Measurements from ENCODE around the gene CEP85L.

DNA sequence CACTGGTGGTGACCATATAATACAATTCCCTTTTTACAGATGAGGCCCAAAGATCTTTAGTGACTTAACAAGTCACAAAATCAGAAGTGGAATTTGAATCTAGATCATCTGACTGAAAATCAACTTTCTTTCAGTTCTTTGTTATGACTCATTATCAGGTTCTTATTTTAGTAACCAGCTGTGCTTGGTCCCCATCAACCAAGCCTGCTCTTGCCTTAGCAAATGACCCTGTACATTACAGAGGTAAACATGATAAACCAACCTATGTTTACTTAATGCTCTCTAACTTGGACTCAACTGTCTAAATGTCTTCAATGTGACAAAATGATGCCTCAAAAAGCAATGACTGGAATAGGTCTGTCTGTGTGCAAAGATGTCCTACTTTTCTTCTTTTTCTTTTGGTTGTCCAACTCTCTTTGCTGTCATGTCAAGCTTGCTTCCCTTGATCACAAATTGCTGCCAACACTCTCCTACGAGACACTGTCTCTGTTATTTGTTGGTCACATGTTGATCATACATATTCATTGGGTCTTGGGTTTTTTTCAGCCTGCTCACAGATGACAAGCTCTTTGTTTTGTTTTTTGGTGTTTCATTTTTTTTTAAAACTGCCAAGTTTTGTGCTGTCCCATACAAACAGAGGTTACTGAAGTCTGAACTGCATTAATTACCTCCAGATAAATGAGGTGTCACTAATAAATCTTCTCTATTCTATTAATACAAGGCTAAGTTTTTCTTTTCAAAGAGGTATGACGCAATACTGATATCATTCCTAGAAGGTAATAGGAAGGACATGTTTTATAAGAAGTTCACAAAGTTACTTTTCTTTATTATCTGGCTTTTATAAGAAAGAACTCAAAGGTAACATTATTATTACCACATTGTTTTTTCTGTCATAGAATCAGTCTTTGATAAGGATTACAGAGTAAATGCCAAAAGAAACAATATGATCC lies 165.5 kb downstream of the CEP85L start:
- TF ChIP-seq YY1 (IDR thresholded peaks at IDR 0.05; ENCODE audit: extremely low read depth, insufficient replicate concordance, low read depth, low read length): no peak
- TF ChIP-seq, protein P1, sequence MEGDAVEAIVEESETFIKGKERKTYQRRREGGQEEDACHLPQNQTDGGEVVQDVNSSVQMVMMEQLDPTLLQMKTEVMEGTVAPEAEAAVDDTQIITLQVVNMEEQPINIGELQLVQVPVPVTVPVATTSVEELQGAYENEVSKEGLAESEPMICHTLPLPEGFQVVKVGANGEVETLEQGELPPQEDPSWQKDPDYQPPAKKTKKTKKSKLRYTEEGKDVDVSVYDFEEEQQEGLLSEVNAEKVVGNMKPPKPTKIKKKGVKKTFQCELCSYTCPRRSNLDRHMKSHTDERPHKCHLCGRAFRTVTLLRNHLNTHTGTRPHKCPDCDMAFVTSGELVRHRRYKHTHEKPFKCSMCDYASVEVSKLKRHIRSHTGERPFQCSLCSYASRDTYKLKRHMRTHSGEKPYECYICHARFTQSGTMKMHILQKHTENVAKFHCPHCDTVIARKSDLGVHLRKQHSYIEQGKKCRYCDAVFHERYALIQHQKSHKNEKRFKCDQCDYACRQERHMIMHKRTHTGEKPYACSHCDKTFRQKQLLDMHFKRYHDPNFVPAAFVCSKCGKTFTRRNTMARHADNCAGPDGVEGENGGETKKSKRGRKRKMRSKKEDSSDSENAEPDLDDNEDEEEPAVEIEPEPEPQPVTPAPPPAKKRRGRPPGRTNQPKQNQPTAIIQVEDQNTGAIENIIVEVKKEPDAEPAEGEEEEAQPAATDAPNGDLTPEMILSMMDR (IDR thresholded peaks at IDR 0.05 in 2 of 3, conservative IDR thresholded peaks at IDR 0.05 in 1 of 3; ENCODE audit: borderline replicate concordance in 1 of 3, insufficient read depth in 1 of 3, low read depth in 2 of 3, low read length in 2 of 3): no peak
- TF ChIP-seq CEBPB (IDR thresholded peaks at IDR 0.05; ENCODE audit: low read depth): no peak
- no peak for TF ChIP-seq ZFX (IDR thresholded peaks at IDR 0.05)
- TF ChIP-seq MAX (IDR thresholded peaks at IDR 0.05): no peak
- no peak for TF ChIP-seq EGR1 (IDR thresholded peaks at IDR 0.05; ENCODE audit: low read depth)
- TF ChIP-seq, protein P2, sequence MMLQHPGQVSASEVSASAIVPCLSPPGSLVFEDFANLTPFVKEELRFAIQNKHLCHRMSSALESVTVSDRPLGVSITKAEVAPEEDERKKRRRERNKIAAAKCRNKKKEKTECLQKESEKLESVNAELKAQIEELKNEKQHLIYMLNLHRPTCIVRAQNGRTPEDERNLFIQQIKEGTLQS (IDR thresholded peaks at IDR 0.05): no peak
- no peak for TF ChIP-seq EZH2phosphoT487 (IDR thresholded peaks at IDR 0.05; ENCODE audit: borderline replicate concordance)
- no peak for TF ChIP-seq EZH2 (IDR thresholded peaks at IDR 0.05)
- TF ChIP-seq POLR2A (IDR thresholded peaks at IDR 0.05; ENCODE audit: borderline replicate concordance, extremely low read depth, insufficient read depth, insufficient read length): no peak
- TF ChIP-seq POLR2AphosphoS5 (IDR thresholded peaks at IDR 0.05; ENCODE audit: low read depth, low read length): no peak
- TF ChIP-seq REST (IDR thresholded peaks at IDR 0.05; ENCODE audit: low read depth): no peak
- no peak for TF ChIP-seq ZNF274 (IDR thresholded peaks at IDR 0.05; ENCODE audit: low read depth, low read length)

All from HCT116 (cell line).